PFSK-1 (cell line): ENCODE results near the gene ZMAT5.

Experiments used
- POLR2AphosphoS5 ChIP-seq: IDR thresholded peaks from 2 replicates; pipeline ENCODE4 v1.6.1; 2012; ENCODE audit warnings: low read depth, mild to moderate bottlenecking, control low read depth, low read length, moderate library complexity
- SIN3A ChIP-seq: IDR thresholded peaks from 2 replicates; pipeline ENCODE4 v1.6.1; 2012; ENCODE audit warnings: mild to moderate bottlenecking, low read length, moderate library complexity, borderline replicate concordance; ENCODE audit not compliant: insufficient read depth
- TAF1 ChIP-seq: IDR thresholded peaks from 2 replicates; pipeline ENCODE4 v1.6.1; 2012; ENCODE audit warnings: low read length, control low read depth, borderline replicate concordance; ENCODE audit not compliant: insufficient read depth
- TF ChIP-seq, protein P1 (sequence below), 2 experiments: IDR thresholded peaks; 2 replicates each; pipeline versions ENCODE4 v1.6.1 to v1.8.0; 2011 to 2012; ENCODE audit warnings: low read depth in 2 of 2, low read length in 2 of 2, control low read depth in 1 of 2, inconsistent platforms in 1 of 2, mild to moderate bottlenecking in 1 of 2, moderate library complexity in 1 of 2; ENCODE audit not compliant: insufficient read depth in 1 of 2

DNA sequence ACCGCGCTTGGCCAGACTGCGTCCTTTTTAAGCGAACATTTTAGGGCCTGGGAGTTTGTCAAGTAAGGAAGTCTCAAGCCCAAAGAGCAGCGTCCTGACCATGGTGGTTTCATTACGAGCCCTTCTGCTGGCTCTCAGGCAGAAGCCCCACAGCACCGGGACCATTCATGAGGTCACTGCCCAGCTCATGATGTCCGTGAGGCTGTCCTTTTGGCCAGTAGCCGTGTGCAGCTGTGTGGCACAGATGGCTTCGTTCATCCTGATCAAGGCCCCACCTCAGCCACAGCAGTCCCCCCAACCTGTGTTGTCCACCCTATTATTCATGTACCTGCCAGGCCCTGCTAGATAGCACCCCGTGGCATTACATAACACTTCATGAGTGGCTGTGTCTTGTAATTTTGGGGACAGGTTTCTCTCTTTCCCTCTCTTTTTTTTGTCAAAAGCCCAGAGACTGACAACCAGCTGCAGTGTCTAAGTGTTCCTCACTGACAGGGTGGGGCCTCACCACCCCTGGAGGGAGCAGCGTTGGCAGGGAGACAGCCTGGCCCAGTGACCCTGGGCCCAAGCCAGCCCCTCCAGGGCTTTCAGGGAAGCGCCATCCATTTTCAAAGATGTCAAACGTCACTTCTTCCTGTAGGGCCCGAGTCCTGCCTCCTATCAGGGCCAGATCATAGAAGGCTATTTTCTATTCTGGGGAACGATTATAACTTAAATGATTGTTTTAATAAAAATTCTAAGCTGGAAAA is 68.8 kb downstream of the ZMAT5 start:
- TF ChIP-seq TAF1 (no peak), POLR2AphosphoS5 (no peak), SIN3A (no peak)
- TF ChIP-seq, protein P1, sequence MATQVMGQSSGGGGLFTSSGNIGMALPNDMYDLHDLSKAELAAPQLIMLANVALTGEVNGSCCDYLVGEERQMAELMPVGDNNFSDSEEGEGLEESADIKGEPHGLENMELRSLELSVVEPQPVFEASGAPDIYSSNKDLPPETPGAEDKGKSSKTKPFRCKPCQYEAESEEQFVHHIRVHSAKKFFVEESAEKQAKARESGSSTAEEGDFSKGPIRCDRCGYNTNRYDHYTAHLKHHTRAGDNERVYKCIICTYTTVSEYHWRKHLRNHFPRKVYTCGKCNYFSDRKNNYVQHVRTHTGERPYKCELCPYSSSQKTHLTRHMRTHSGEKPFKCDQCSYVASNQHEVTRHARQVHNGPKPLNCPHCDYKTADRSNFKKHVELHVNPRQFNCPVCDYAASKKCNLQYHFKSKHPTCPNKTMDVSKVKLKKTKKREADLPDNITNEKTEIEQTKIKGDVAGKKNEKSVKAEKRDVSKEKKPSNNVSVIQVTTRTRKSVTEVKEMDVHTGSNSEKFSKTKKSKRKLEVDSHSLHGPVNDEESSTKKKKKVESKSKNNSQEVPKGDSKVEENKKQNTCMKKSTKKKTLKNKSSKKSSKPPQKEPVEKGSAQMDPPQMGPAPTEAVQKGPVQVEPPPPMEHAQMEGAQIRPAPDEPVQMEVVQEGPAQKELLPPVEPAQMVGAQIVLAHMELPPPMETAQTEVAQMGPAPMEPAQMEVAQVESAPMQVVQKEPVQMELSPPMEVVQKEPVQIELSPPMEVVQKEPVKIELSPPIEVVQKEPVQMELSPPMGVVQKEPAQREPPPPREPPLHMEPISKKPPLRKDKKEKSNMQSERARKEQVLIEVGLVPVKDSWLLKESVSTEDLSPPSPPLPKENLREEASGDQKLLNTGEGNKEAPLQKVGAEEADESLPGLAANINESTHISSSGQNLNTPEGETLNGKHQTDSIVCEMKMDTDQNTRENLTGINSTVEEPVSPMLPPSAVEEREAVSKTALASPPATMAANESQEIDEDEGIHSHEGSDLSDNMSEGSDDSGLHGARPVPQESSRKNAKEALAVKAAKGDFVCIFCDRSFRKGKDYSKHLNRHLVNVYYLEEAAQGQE (IDR thresholded peaks at IDR 0.05; ENCODE audit: insufficient read depth in 1 of 2, low read depth in 2 of 2, low read length in 2 of 2) = no peak
